Measurements from ENCODE around the gene SLC6A6. TPM values are rescaled to one million over a fixed set of nuclear protein-coding genes. Genes with fewer than 3 reads are reported as not detected.

SLC6A6 gene
- total RNA-seq, 1 donor from 2014 or later, result 32.9 TPM

DNA sequence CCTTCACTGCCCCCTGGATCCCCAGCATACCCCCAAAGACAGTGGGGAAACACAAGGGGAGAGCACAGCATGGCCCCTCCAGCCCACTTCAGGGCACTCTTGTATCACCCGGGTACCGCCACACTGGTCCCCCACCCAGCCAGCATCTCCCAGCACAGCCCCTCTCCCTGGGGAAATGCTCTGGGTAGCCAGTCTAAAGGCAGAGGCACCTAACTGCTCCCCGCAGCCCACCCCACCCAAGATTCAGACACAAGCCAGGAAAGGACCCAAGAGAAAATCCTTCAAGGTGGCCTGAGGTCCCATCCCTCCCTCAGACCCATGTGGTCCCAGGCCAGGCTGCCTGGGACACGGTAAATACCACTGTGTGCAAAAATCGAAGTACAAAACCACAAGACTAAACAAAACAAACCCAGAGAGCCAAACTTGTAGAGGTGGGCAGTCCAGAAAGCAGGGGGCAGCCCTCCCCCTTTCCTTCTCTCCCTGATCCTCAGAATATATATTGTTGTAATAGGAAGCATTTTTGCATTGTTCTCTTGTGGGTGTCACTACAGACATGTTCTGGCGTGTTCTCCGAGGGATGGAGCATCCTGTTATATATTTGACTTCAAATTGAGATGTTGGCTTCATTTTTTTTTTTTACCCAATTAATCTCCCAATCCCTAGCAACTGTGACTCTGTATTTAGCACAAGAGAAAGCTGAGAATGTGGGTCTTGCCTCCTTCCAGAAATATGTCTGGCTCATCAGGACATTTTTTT, 86.1 kb downstream of the SLC6A6 start:
- TF ChIP-seq, protein P1, sequence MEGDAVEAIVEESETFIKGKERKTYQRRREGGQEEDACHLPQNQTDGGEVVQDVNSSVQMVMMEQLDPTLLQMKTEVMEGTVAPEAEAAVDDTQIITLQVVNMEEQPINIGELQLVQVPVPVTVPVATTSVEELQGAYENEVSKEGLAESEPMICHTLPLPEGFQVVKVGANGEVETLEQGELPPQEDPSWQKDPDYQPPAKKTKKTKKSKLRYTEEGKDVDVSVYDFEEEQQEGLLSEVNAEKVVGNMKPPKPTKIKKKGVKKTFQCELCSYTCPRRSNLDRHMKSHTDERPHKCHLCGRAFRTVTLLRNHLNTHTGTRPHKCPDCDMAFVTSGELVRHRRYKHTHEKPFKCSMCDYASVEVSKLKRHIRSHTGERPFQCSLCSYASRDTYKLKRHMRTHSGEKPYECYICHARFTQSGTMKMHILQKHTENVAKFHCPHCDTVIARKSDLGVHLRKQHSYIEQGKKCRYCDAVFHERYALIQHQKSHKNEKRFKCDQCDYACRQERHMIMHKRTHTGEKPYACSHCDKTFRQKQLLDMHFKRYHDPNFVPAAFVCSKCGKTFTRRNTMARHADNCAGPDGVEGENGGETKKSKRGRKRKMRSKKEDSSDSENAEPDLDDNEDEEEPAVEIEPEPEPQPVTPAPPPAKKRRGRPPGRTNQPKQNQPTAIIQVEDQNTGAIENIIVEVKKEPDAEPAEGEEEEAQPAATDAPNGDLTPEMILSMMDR (IDR thresholded peaks at IDR 0.05), result no peak
- no peak for TF ChIP-seq EZH2 (IDR thresholded peaks at IDR 0.05)
- no peak for TF ChIP-seq EZH2phosphoT487 (IDR thresholded peaks at IDR 0.05)
- Histone ChIP-seq H2AFZ (replicated peaks) (no peak overlapping the region), H3K4me1 (no peaks in the 10 kb centered on the region), H3F3A (ENCODE audit: low read depth) (no peaks in the 10 kb centered on the region), H3K4me2 (no peak overlapping the region), H3K36me3 (no peaks in the 10 kb centered on the region), H3K27me3 (no peaks in the 10 kb centered on the region), H3K27ac (no peak overlapping the region), H3K9me3 (ENCODE audit: low read depth) (no peaks in the 10 kb centered on the region), H3K9ac (no peak overlapping the region), H4K20me1 (ENCODE audit: low read depth) (no peaks in the 10 kb centered on the region), H3K79me2 (ENCODE audit: low read depth) (no peaks in the 10 kb centered on the region), H3K4me3 (no peak overlapping the region)
- no peaks in the 10 kb centered on the region for H3K9me3 Mint-ChIP-seq
- H3K27me3 Mint-ChIP-seq (ENCODE audit: insufficient read depth, low read depth), result no peaks in the 10 kb centered on the region
- peaks cover 5% of the 10 kb centered on the region for H3K36me3 Mint-ChIP-seq
- H3K27ac Mint-ChIP-seq, result no peak overlapping the region
- no peak for DNase-seq (ENCODE audit: low spot score)
- no peaks in the 10 kb centered on the region for H3K4me1 Mint-ChIP-seq
- H3K4me3 Mint-ChIP-seq, result no peak overlapping the region

DNA sequence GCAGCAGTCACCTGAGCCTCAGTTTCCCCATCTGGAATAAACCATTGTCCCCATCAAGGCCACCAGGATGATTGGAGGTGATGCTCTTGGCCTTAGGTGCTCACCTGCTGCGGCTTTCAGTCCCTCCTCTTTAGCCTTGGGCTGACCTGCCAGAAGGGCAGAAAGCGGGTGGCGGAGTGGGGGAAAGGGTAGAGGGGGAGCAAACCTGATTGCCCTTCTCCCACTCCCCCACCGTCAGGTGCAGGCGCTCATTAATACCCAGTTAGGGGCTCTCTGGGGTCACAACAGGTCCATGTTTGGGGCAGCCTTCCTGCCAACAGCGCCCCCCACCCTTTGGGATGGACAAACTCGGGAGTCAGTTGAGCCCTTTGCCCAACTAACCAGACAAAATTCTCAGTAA, 87.2 kb downstream of the SLC6A6 start:
- Mint-ChIP-seq H3K36me3 (peaks cover 5% of the 10 kb centered on the region), H3K4me3 (no peak overlapping the region), H3K27me3 (ENCODE audit: insufficient read depth, low read depth) (peaks cover 3% of the 10 kb centered on the region), H3K9me3 (no peaks in the 10 kb centered on the region), H3K27ac (no peak overlapping the region), H3K4me1 (no peaks in the 10 kb centered on the region)
- no peak overlapping the region for H3K4me2 ChIP-seq
- H2AFZ ChIP-seq (replicated peaks), result no peak overlapping the region
- H3K79me2 ChIP-seq (ENCODE audit: low read depth), result no peaks in the 10 kb centered on the region
- no peaks in the 10 kb centered on the region for H3F3A ChIP-seq (ENCODE audit: low read depth)
- TF ChIP-seq EZH2phosphoT487 (IDR thresholded peaks at IDR 0.05) (no peak), EZH2 (IDR thresholded peaks at IDR 0.05) (no peak)
- TF ChIP-seq, protein P1 (IDR thresholded peaks at IDR 0.05), result no peak
- no peaks in the 10 kb centered on the region for H3K4me1 ChIP-seq
- H3K27me3 ChIP-seq, result no peaks in the 10 kb centered on the region
- H3K36me3 ChIP-seq, result no peaks in the 10 kb centered on the region
- no peak overlapping the region for H3K27ac ChIP-seq
- no peak for DNase-seq (ENCODE audit: low spot score)
- H3K9ac ChIP-seq, result no peak overlapping the region
- no peaks in the 10 kb centered on the region for H3K9me3 ChIP-seq (ENCODE audit: low read depth)
- no peaks in the 10 kb centered on the region for H4K20me1 ChIP-seq (ENCODE audit: low read depth)
- H3K4me3 ChIP-seq, result no peak overlapping the region

DNA sequence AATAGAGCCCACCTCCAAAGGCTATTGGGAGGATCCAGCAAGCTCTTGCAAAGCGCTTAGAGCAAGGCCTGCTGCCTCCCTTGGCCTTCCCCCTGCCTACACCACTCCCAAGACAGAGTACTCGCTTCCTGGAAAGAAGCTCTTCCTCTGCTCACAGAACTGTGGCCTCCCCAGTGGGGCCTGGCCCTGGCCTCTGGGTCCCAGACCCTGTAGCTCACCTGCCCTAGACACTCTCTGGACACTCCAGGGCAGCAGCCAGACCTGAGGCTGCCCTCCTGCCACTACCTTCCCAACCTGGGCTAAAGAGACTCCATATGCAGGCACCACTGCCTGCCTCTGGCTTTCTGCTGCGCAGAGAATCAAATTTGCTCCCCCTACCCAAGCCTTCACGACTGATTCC, 87.8 kb downstream of the SLC6A6 start:
- no peak overlapping the region for H2AFZ ChIP-seq (replicated peaks)
- no peaks in the 10 kb centered on the region for H3F3A ChIP-seq (ENCODE audit: low read depth)
- Mint-ChIP-seq H3K4me1 (no peaks in the 10 kb centered on the region), H3K36me3 (peaks cover 2% of the 10 kb centered on the region), H3K27ac (no peak overlapping the region), H3K9me3 (no peaks in the 10 kb centered on the region), H3K4me3 (no peak overlapping the region), H3K27me3 (ENCODE audit: insufficient read depth, low read depth) (peaks cover 3% of the 10 kb centered on the region)
- H3K4me2 ChIP-seq, result no peak overlapping the region
- H3K79me2 ChIP-seq (ENCODE audit: low read depth), result no peaks in the 10 kb centered on the region
- H4K20me1 ChIP-seq (ENCODE audit: low read depth), result no peaks in the 10 kb centered on the region
- no peaks in the 10 kb centered on the region for H3K4me1 ChIP-seq
- no peaks in the 10 kb centered on the region for H3K27me3 ChIP-seq
- H3K9ac ChIP-seq, result no peak overlapping the region
- H3K9me3 ChIP-seq (ENCODE audit: low read depth), result no peaks in the 10 kb centered on the region
- no peaks in the 10 kb centered on the region for H3K36me3 ChIP-seq
- no peak overlapping the region for H3K27ac ChIP-seq
- DNase-seq (ENCODE audit: low spot score), result no peak
- no peak for TF ChIP-seq EZH2phosphoT487 (IDR thresholded peaks at IDR 0.05)
- no peak for TF ChIP-seq EZH2 (IDR thresholded peaks at IDR 0.05)
- TF ChIP-seq, protein P1 (IDR thresholded peaks at IDR 0.05), result no peak
- H3K4me3 ChIP-seq, result no peak overlapping the region

Measured in neural progenitor cell (in vitro differentiated cells).